Trophoblast cell (in vitro differentiated cells and primary cell): ENCODE data around the gene PPP1R27.

Experiments
- DNase-seq, 2 donors: peaks; one replicate each; pipeline ENCODE4 v3.0.0-alpha.2; 2016
- H2AFZ ChIP-seq: 2 replicates; pipeline ENCODE4 v1.6.1; 2013; ENCODE audit warnings: low read length, moderate library complexity, mild to moderate bottlenecking; ENCODE audit not compliant: insufficient read depth, poor library complexity
- H2AK5ac ChIP-seq: 2 replicates; pipeline ENCODE4 v1.6.1; 2013; ENCODE audit warnings: mild to moderate bottlenecking, low read length
- H2BK120ac ChIP-seq: 2 replicates; pipeline ENCODE4 v1.6.1; 2013; ENCODE audit warnings: low read length, mild to moderate bottlenecking, moderate library complexity; ENCODE audit not compliant: insufficient read depth, poor library complexity
- H2BK12ac ChIP-seq: 2 replicates; pipeline ENCODE4 v1.6.1; 2013; ENCODE audit warnings: mild to moderate bottlenecking, low read length, moderate library complexity
- H2BK5ac ChIP-seq: 2 replicates; pipeline ENCODE4 v1.6.1; 2013; ENCODE audit warnings: low read length, low read depth, moderate library complexity, mild to moderate bottlenecking; ENCODE audit not compliant: poor library complexity
- H3K14ac ChIP-seq: 2 replicates; pipeline ENCODE4 v1.6.1; 2013; ENCODE audit warnings: mild to moderate bottlenecking, low read length
- H3K18ac ChIP-seq: 2 replicates; pipeline ENCODE4 v1.6.1; 2013; ENCODE audit warnings: mild to moderate bottlenecking, low read length
- H3K23ac ChIP-seq: 2 replicates; pipeline ENCODE4 v1.6.1; 2013; ENCODE audit warnings: low read length
- H3K27ac ChIP-seq: 2 replicates; pipeline ENCODE4 v1.5.1; 2013; ENCODE audit warnings: low read depth, mild to moderate bottlenecking, inconsistent platforms, low read length, moderate library complexity
- H3K27me3 ChIP-seq: 2 replicates; pipeline ENCODE4 v1.6.1; 2013; ENCODE audit warnings: inconsistent platforms, mild to moderate bottlenecking, low read length, moderate library complexity; ENCODE audit not compliant: insufficient read depth
- H3K36me3 ChIP-seq, 2 experiments: 1 replicate in 1 of 2; 2 replicates in 1 of 2; pipeline ENCODE4 v1.6.1; 2013; ENCODE audit warnings: low read length in 2 of 2, mild to moderate bottlenecking in 2 of 2, moderate library complexity in 1 of 2; ENCODE audit not compliant: insufficient read depth in 2 of 2, control insufficient read depth in 1 of 2
- H3K4ac ChIP-seq: 2 replicates; pipeline ENCODE4 v1.6.1; 2013; ENCODE audit warnings: low read depth, mild to moderate bottlenecking, low read length, moderate library complexity
- H3K4me1 ChIP-seq, 2 experiments: 1 replicate in 1 of 2; 2 replicates in 1 of 2; pipeline ENCODE4 v1.6.1; 2013; ENCODE audit warnings: low read length in 2 of 2, mild to moderate bottlenecking in 2 of 2, moderate library complexity in 1 of 2; ENCODE audit not compliant: insufficient read depth in 2 of 2, control insufficient read depth in 1 of 2
- H3K4me2 ChIP-seq: 2 replicates; pipeline ENCODE4 v1.6.1; 2013; ENCODE audit warnings: inconsistent platforms, mild to moderate bottlenecking, low read length, moderate library complexity
- H3K4me3 ChIP-seq: 2 replicates; pipeline ENCODE4 v1.5.1; 2013; ENCODE audit warnings: mild to moderate bottlenecking, low read depth, low read length, inconsistent platforms
- H3K79me1 ChIP-seq: one replicate; pipeline ENCODE4 v1.6.1; 2013; ENCODE audit warnings: low read length
- H3K79me2 ChIP-seq: 2 replicates; pipeline ENCODE4 v1.6.1; 2013; ENCODE audit warnings: low read length, mild to moderate bottlenecking; ENCODE audit not compliant: control insufficient read depth, insufficient read depth, poor library complexity
- H3K9ac ChIP-seq: 2 replicates; pipeline ENCODE4 v1.6.1; 2013; ENCODE audit warnings: mild to moderate bottlenecking, low read length
- H3K9me3 ChIP-seq: 2 replicates; pipeline ENCODE4 v1.6.1; 2013; ENCODE audit warnings: low read depth, mild to moderate bottlenecking, control low read depth, inconsistent platforms, low read length; ENCODE audit not compliant: insufficient read depth
- H4K12ac ChIP-seq: 2 replicates; pipeline ENCODE4 v1.6.1; 2013; ENCODE audit warnings: low read depth, mild to moderate bottlenecking, low read length, moderate library complexity
- H4K8ac ChIP-seq: 2 replicates; pipeline ENCODE4 v1.6.1; 2013; ENCODE audit warnings: low read depth, mild to moderate bottlenecking, low read length, moderate library complexity
- H4K91ac ChIP-seq: one replicate; pipeline ENCODE4 v1.6.1; 2013; ENCODE audit warnings: low read depth, mild to moderate bottlenecking, low read length, moderate library complexity
- WGBS: extraction: QIAGEN DNeasy Blood & Tissue Kit; methylation state at CpG from one replicate; pipeline ENCODE4 v1.1.7; 2013; ENCODE audit warnings: missing lambda C conversion rate; ENCODE audit not compliant: insufficient read length, insufficient coverage; ENCODE audit errors: extremely low coverage; 5-methylcytosine and 5-hydroxymethylcytosine counted together

The PPP1R27 gene

DNA sequence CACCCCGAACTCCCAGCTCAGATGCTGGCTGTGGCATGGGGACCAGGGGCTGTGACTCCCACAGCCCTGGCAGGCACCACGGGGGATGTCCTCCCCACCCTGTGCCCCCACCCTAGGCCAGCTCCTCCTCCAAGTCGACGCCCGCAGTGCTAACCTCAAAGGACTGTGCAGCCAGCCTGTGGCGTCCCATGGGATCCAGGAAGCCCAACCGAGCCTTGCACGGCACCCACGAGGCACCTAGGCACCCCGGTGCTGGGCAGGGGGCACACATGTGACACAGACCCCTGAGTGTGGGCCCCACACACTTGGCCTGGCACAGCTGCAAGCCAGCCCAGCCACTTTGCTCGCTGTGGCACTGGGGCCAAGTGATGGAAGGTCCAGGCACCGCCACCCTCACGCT, 27.0 kb downstream of the PPP1R27 start:
- Histone ChIP-seq H2BK120ac (no peak overlapping the region), H3K79me2 (no peaks in the 10 kb centered on the region), H3K4me2 (no peak overlapping the region), H4K12ac (no peak overlapping the region), H4K91ac (no peak overlapping the region), H3K27me3 (peaks cover 42% of the 10 kb centered on the region), H3K9ac (no peak overlapping the region), H3K4me1 (no peaks in the 10 kb centered on the region), H3K4ac (no peak overlapping the region), H3K9me3 (peaks cover 23% of the 10 kb centered on the region), H3K14ac (no peak overlapping the region), H2AK5ac (no peak overlapping the region), H2AFZ (no peak overlapping the region), H2BK5ac (no peak overlapping the region), H3K79me1 (no peaks in the 10 kb centered on the region), H3K36me3 (no peaks in the 10 kb centered on the region), H3K18ac (no peak overlapping the region), H2BK12ac (no peak overlapping the region), H3K27ac (no peak overlapping the region), H4K8ac (no peak overlapping the region), H3K4me3 (peak overlapping the region; percentile 20), H3K23ac (no peak overlapping the region)
- no peak for DNase-seq
- WGBS: no CpG with 5 or more reads among the region's 13 CpGs

DNA sequence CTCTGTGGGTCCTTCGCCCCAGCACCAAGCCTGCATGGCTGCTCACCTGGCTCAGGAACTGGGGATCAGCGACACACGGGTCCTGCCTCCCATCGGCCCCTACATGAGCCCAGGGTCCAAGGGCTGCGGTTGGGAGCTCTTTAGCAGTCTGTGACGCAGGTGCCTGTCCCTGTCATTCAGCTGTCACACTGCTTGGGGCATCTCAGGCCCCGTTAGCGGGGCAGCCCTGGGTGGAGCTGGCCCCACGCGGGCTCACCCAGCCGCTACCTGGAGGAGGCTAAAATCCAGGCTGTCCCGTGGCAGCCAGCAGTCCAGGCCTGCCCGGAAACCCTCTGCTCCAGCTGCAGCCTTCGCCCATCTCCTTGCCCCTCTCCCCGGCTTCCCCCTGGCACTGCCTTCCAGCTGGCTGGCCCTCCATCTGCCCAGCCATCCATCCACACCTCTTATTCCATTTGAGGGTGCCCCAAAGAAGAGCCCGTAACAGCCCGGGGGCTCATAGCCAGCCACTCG, 27.6 kb downstream of the PPP1R27 start:
- Histone ChIP-seq H4K91ac (no peak overlapping the region), H3K9me3 (peaks cover 23% of the 10 kb centered on the region), H4K8ac (no peak overlapping the region), H3K79me1 (no peaks in the 10 kb centered on the region), H3K4me2 (no peak overlapping the region), H2AFZ (no peak overlapping the region), H3K27me3 (peaks cover 47% of the 10 kb centered on the region), H3K4me3 (no peak overlapping the region), H3K79me2 (no peaks in the 10 kb centered on the region), H2AK5ac (no peak overlapping the region), H2BK120ac (no peak overlapping the region), H3K23ac (no peak overlapping the region), H2BK5ac (no peak overlapping the region), H3K27ac (no peak overlapping the region), H3K9ac (no peak overlapping the region), H3K36me3 (no peaks in the 10 kb centered on the region), H3K4ac (no peak overlapping the region), H3K18ac (no peak overlapping the region), H3K14ac (no peak overlapping the region), H3K4me1 (no peaks in the 10 kb centered on the region), H4K12ac (no peak overlapping the region), H2BK12ac (no peak overlapping the region)
- DNase-seq: no peak
- WGBS: no CpG with 5 or more reads among the region's 18 CpGs

DNA sequence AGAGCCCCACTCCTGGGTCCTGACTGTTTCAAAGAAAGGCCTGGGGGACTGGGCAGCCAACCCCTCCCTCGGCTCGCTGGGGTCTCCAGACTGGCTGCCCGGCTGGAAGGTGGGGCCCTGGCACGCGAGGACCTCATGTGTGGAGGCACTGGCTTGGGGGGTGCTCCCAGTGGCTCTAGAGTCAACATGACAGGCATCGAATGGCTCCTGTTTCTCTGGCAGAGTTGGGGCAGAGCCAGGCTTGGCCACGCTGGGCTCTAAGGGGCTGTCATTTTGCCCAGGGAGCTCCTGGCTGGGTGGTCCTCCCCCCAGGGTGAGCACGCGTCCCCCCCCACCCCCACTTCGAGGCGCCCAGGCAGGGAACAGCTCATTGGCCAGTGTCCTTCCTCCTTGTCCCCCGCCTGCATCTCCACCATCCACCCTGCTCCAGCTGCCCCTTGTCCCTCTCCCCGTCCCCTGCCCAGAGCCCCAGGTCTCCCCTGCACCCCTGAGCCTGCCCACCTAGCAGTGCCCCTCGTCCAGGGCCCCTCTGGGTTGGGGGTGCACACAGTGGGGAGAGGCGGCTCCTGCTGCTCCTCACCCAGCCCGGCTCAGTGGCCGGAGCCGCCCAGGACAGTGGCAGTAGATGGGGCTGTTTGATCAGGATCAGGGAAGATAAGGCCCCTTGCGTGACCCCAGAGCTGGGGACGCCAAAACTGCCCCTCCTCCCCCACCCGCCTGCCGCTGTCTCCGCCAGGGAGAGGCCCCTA, 28.2 kb downstream of the PPP1R27 start:
- no peak overlapping the region for H3K4ac ChIP-seq
- H3K18ac ChIP-seq: no peak overlapping the region
- no peak overlapping the region for H3K9ac ChIP-seq
- no peaks in the 10 kb centered on the region for H3K4me1 ChIP-seq
- no peak for DNase-seq
- H2BK5ac ChIP-seq: no peak overlapping the region
- H2AFZ ChIP-seq: no peak overlapping the region
- H3K36me3 ChIP-seq: no peaks in the 10 kb centered on the region
- H2BK120ac ChIP-seq: no peak overlapping the region
- no peak overlapping the region for H4K12ac ChIP-seq
- H3K23ac ChIP-seq: no peak overlapping the region
- no peaks in the 10 kb centered on the region for H3K79me1 ChIP-seq
- H2BK12ac ChIP-seq: no peak overlapping the region
- no peak overlapping the region for H3K27ac ChIP-seq
- no peak overlapping the region for H3K4me2 ChIP-seq
- no peak overlapping the region for H4K91ac ChIP-seq
- no CpG with 5 or more reads among the region's 23 CpGs for WGBS
- H3K79me2 ChIP-seq: no peaks in the 10 kb centered on the region
- H4K8ac ChIP-seq: no peak overlapping the region
- no peak overlapping the region for H3K14ac ChIP-seq
- H3K9me3 ChIP-seq: peaks cover 23% of the 10 kb centered on the region
- H2AK5ac ChIP-seq: no peak overlapping the region
- H3K4me3 ChIP-seq: no peak overlapping the region
- peaks cover 51% of the 10 kb centered on the region for H3K27me3 ChIP-seq

DNA sequence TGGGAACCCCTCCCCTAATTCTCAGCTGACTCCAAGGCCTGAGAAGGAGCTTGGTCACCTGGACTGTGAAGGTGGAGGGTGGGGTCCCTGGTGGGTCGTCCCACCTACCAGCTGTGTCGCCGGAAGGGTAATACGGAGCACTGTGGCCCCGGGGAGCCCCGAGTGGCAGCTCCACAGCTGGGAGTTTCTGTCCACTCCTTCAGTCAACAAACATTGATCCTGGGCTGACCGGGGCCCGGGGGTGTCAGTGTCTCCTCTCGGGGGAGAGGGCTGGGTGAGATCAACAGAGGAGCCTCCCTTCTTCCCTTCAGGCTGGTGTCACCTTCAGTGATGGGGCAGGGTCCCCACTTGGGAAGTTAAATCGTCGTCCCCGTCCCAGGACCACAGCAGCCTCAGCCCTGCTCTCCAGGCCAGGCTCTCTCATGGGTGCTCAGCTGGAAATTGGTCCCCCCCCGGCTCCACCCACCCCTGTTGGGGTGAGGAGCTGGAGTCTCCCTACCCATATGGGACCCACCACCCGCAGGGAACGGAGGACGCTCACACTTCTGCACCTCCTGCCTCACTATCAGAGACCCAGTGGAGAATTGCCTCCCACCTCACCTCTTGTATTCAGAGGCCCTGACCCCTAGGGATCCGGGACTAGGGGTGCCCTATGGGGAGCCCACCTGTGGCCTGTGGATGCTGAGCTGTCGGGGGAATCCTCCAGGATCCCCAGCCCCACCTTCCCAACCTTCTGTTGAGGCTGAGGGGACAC, 29.0 kb downstream of the PPP1R27 start:
- no CpG with 5 or more reads among the region's 18 CpGs for whole genome bisulfite sequencing
- no peaks in the 10 kb centered on the region for H3K79me1 ChIP-seq
- H2BK12ac ChIP-seq: no peak overlapping the region
- no peak overlapping the region for H2BK5ac ChIP-seq
- no peak for DNase-seq
- no peak overlapping the region for H2BK120ac ChIP-seq
- H3K4me1 ChIP-seq: no peaks in the 10 kb centered on the region
- H3K23ac ChIP-seq: no peak overlapping the region
- H3K9me3 ChIP-seq: peaks cover 28% of the 10 kb centered on the region
- no peak overlapping the region for H3K4me3 ChIP-seq
- no peak overlapping the region for H3K18ac ChIP-seq
- no peak overlapping the region for H4K12ac ChIP-seq
- no peaks in the 10 kb centered on the region for H3K79me2 ChIP-seq
- no peak overlapping the region for H3K4me2 ChIP-seq
- no peak overlapping the region for H4K91ac ChIP-seq
- H2AFZ ChIP-seq: no peak overlapping the region
- no peak overlapping the region for H3K14ac ChIP-seq
- H3K36me3 ChIP-seq: no peaks in the 10 kb centered on the region
- H2AK5ac ChIP-seq: no peak overlapping the region
- no peak overlapping the region for H3K4ac ChIP-seq
- peaks cover 51% of the 10 kb centered on the region for H3K27me3 ChIP-seq
- no peak overlapping the region for H3K27ac ChIP-seq
- no peak overlapping the region for H3K9ac ChIP-seq
- no peak overlapping the region for H4K8ac ChIP-seq
